ENCODE data around the gene CTTN. TPM values are rescaled to one million over a fixed set of nuclear protein-coding genes. Genes with fewer than 3 reads are reported as not detected.

Gene CTTN
- total and polyA plus RNA-seq, 7 donors = 44.1 to 117 (median 88.4) TPM

GRCh38 chr11:70485326-70486025 is 87.1 kb downstream of the CTTN start:
- H3K4me1 ChIP-seq = peaks cover 17% of the 10 kb centered on the region
- H3K4me3 ChIP-seq = no peak overlapping the region
- H3K9me3 ChIP-seq = no peaks in the 10 kb centered on the region
- H3K36me3 ChIP-seq (ENCODE audit: insufficient read depth in 1 of 2, low read depth in 1 of 2) = no peaks in the 10 kb centered on the region
- DNase-seq = no peak
- TF ChIP-seq CTCF (IDR thresholded peaks at IDR 0.05) = no peak
- intact Hi-C loops (cut with DNase I) = no loop called here
- no peak for ATAC-seq
- 86 to 89% (median 87%) methylated on average over 31 of the region's 31 CpGs for WGBS, 3 donors
- no peak overlapping the region for H3K27ac ChIP-seq
- no peaks in the 10 kb centered on the region for H3K27me3 ChIP-seq (ENCODE audit: insufficient read depth in 3 of 3, low read length in 2 of 3)

- intact Hi-C loops (cut with DNase I) = no loop called here
- 94 to 96% (median 95%) methylated on average over 22 of the region's 22 CpGs for WGBS, 3 donors
Measured at GRCh38 chr11:70486026-70486415, 87.7 kb downstream of the CTTN start.

More at GRCh38 chr11:70486026-70486415, 87.7 kb downstream of the CTTN start:
- H3K4me3 ChIP-seq = no peak overlapping the region
- ATAC-seq = no peak
- no peaks in the 10 kb centered on the region for H3K27me3 ChIP-seq (ENCODE audit: insufficient read depth in 3 of 3, low read length in 2 of 3)
- no peak for DNase-seq
- TF ChIP-seq CTCF (IDR thresholded peaks at IDR 0.05) = no peak
- H3K4me1 ChIP-seq = peaks cover 17% of the 10 kb centered on the region
- H3K9me3 ChIP-seq = peaks cover 3% of the 10 kb centered on the region
- H3K36me3 ChIP-seq (ENCODE audit: insufficient read depth in 1 of 2, low read depth in 1 of 2) = no peaks in the 10 kb centered on the region
- no peak overlapping the region for H3K27ac ChIP-seq

Other genes starting within 250 kb of the CTTN start
- gene FADD, start 195.2 kb upstream of the CTTN start, total RNA-seq = 10 to 100 TPM in 3 of 4 donors, 1 to 10 TPM in 1; 7.9 to 11.3 (median 10.3) TPM
- gene FADD, start 195.2 kb upstream of the CTTN start, polyA plus RNA-seq = 10 to 100 TPM; 10.7 to 49.2 (median 25.7) TPM
- 10 to 100 TPM; 31.2 to 49.5 (median 44.2) TPM for gene PPFIA1, start 127.8 kb upstream of the CTTN start, total RNA-seq
- gene PPFIA1, start 127.8 kb upstream of the CTTN start, polyA plus RNA-seq = 10 to 100 TPM; 16.7 to 34.3 (median 22.1) TPM